H1 (cell line): Measurements from ENCODE around the gene KCNMA1. TPM values are rescaled to one million over a fixed set of nuclear protein-coding genes. Genes with fewer than 3 reads are reported as not detected.

Source experiments
- CTCF ChIA-PET: fragments of 300-600 bp; sonication (Branson Sonifier 250); formaldehyde crosslinking; loops from one replicate; lab custom pipeline; 2021; ENCODE audit not compliant: partially characterized antibody; lab: Charles Lee
- POLR2A ChIA-PET: fragments of 300-600 bp; sonication (Branson Sonifier 250); formaldehyde crosslinking; loops from one replicate; lab custom pipeline; 2021; ENCODE audit warnings: inconsistent platforms; ENCODE audit not compliant: partially characterized antibody; lab: Charles Lee
- DNase-seq, 2 experiments: peaks; one replicate each; pipeline versions ENCODE4 v3.0.0 to v3.0.0-alpha.2; 2010 to 2022; ENCODE audit warnings: low spot score in 2 of 2, low read depth in 1 of 2, mixed read lengths in 1 of 2
- FAIRE-seq: peaks from 2 replicates; lab custom pipeline; 2011; peaks lifted over from hg19 to GRCh38; lab: Jason Lieb, UNC
- H2AFZ ChIP-seq: 2 replicates; pipeline ENCODE4 v1.8.1; 2012; ENCODE audit warnings: low read length, inconsistent platforms
- H2AK5ac ChIP-seq: 2 replicates; pipeline ENCODE4 v1.6.1; 2013; ENCODE audit warnings: low read depth, low read length
- H2BK120ac ChIP-seq: replicated peaks from 2 replicates; pipeline ENCODE3; 2013; ENCODE audit warnings: low read depth, low read length, inconsistent platforms
- H2BK12ac ChIP-seq: 2 replicates; pipeline ENCODE4 v1.6.1; 2013; ENCODE audit warnings: low read depth, low read length
- H2BK15ac ChIP-seq: 2 replicates; pipeline ENCODE4 v1.6.1; 2013; ENCODE audit warnings: low read length
- H2BK20ac ChIP-seq: 2 replicates; pipeline ENCODE4 v1.6.1; 2013; ENCODE audit warnings: low read length
- H2BK5ac ChIP-seq: 2 replicates; pipeline ENCODE4 v1.6.1; 2013; ENCODE audit warnings: low read depth, low read length
- H3K14ac ChIP-seq: 2 replicates; pipeline ENCODE4 v1.6.1; 2013; ENCODE audit warnings: inconsistent platforms; ENCODE audit not compliant: insufficient read length
- H3K18ac ChIP-seq: 2 replicates; pipeline ENCODE4 v1.6.1; 2013; ENCODE audit warnings: low read length; ENCODE audit errors: extremely low read depth
- H3K23ac ChIP-seq: 2 replicates; pipeline ENCODE4 v1.6.1; 2013; ENCODE audit warnings: inconsistent platforms; ENCODE audit not compliant: insufficient read length
- H3K23me2 ChIP-seq: 2 replicates; pipeline ENCODE4 v1.6.1; 2013; ENCODE audit warnings: low read depth, low read length
- H3K27ac ChIP-seq: 2 replicates; pipeline ENCODE4 v1.6.1; 2011; ENCODE audit warnings: low read depth, low read length, inconsistent platforms
- H3K27me3 ChIP-seq, 4 experiments: replicated peaks in 1 of 4; 1 replicate in 1 of 4; 2 replicates in 3 of 4; pipeline versions ENCODE4 v1.6.1 to v1.8.1; 2011 to 2013; ENCODE audit warnings: low read length in 3 of 4, mild to moderate bottlenecking in 3 of 4, inconsistent platforms in 2 of 4, mixed read lengths in 2 of 4, moderate library complexity in 1 of 4; ENCODE audit not compliant: control insufficient read depth in 3 of 4, insufficient read depth in 3 of 4; ENCODE audit errors: extremely low read depth in 1 of 4
- H3K36me3 ChIP-seq, 4 experiments: 2 replicates each; pipeline versions ENCODE4 v1.6.1 to v1.8.1; 2011 to 2013; ENCODE audit warnings: mild to moderate bottlenecking in 4 of 4, low read length in 3 of 4, moderate library complexity in 2 of 4, control low read depth in 1 of 4, inconsistent platforms in 1 of 4; ENCODE audit not compliant: insufficient read depth in 4 of 4, control insufficient read depth in 2 of 4
- H3K4ac ChIP-seq: replicated peaks from 2 replicates; pipeline ENCODE3; 2013; ENCODE audit warnings: low read length, low read depth, mixed read lengths, inconsistent platforms; ENCODE audit not compliant: insufficient read length
- H3K4me1 ChIP-seq, 4 experiments: replicated peaks in 1 of 4; 1 replicate in 1 of 4; 2 replicates in 3 of 4; pipeline versions ENCODE4 v1.6.1 to v1.8.1; 2011 to 2013; ENCODE audit warnings: low read length in 3 of 4, inconsistent platforms in 2 of 4, mixed read lengths in 1 of 4; ENCODE audit not compliant: insufficient read depth in 4 of 4, control insufficient read depth in 3 of 4
- H3K4me2 ChIP-seq, 2 experiments: 2 replicates each; pipeline versions ENCODE4 v1.6.1 to v1.8.1; 2011 to 2013; ENCODE audit warnings: low read depth in 2 of 2, low read length in 2 of 2, control low read depth in 1 of 2, inconsistent platforms in 1 of 2, mild to moderate bottlenecking in 1 of 2; ENCODE audit not compliant: insufficient read depth in 1 of 2
- H3K4me3 ChIP-seq, 4 experiments: fragments of 200-600, 300-600 bp in 1 of 4; sonication (generic), shearing (Covaris generic), sonication (Bioruptor Twin) in 1 of 4; 2 replicates each; pipeline versions ENCODE4 v1.5.1 to v1.8.1; 2011 to 2016; ENCODE audit warnings: low read length in 4 of 4, low read depth in 3 of 4, control low read depth in 2 of 4, inconsistent platforms in 2 of 4, mild to moderate bottlenecking in 2 of 4, mixed read lengths in 1 of 4, moderate library complexity in 1 of 4; ENCODE audit not compliant: insufficient read depth in 2 of 4; ENCODE audit errors: extremely low read depth in 1 of 4
- H3K56ac ChIP-seq: replicated peaks from 2 replicates; pipeline ENCODE3; 2013; ENCODE audit warnings: low read depth, mild to moderate bottlenecking, mixed read lengths, low read length, inconsistent platforms; ENCODE audit not compliant: insufficient read length
- H3K79me1 ChIP-seq: 2 replicates; pipeline ENCODE4 v1.6.1; 2013; ENCODE audit warnings: low read depth, low read length, control low read depth
- H3K79me2 ChIP-seq, 2 experiments: 2 replicates each; pipeline versions ENCODE4 v1.6.1 to v1.8.1; 2012 to 2013; ENCODE audit warnings: low read length in 2 of 2, mild to moderate bottlenecking in 2 of 2, inconsistent platforms in 1 of 2; ENCODE audit not compliant: insufficient read depth in 2 of 2, control insufficient read depth in 1 of 2
- H3K9ac ChIP-seq, 4 experiments: replicated peaks in 1 of 4; 1 replicate in 1 of 4; 2 replicates in 3 of 4; pipeline versions ENCODE4 v1.6.1 to v1.8.1; 2011 to 2013; ENCODE audit warnings: low read depth in 3 of 4, low read length in 3 of 4, control low read depth in 2 of 4, mild to moderate bottlenecking in 2 of 4, moderate library complexity in 2 of 4, inconsistent platforms in 1 of 4; ENCODE audit errors: extremely low read depth in 1 of 4
- H3K9me3 ChIP-seq, 2 experiments: 2 replicates each; pipeline versions ENCODE4 v1.6.1 to v1.8.1; 2012 to 2013; ENCODE audit warnings: mild to moderate bottlenecking in 2 of 2, moderate library complexity in 2 of 2, control low read depth in 1 of 2, inconsistent platforms in 1 of 2, low read depth in 1 of 2, low read length in 1 of 2, mixed read lengths in 1 of 2; ENCODE audit not compliant: insufficient read depth in 2 of 2
- H4K20me1 ChIP-seq, 2 experiments: replicated peaks in 1 of 2; 2 replicates each; pipeline versions ENCODE3 to v1.8.1; 2011 to 2013; ENCODE audit warnings: inconsistent platforms in 2 of 2, low read length in 2 of 2, mild to moderate bottlenecking in 1 of 2; ENCODE audit not compliant: insufficient read depth in 2 of 2, control insufficient read depth in 1 of 2
- H4K5ac ChIP-seq: 2 replicates; pipeline ENCODE4 v1.6.1; 2013; ENCODE audit warnings: low read length, low read depth, mixed read lengths, inconsistent platforms; ENCODE audit not compliant: insufficient read length
- H4K8ac ChIP-seq: 2 replicates; pipeline ENCODE4 v1.8.0; 2013; ENCODE audit warnings: mild to moderate bottlenecking, moderate library complexity, low read length, inconsistent platforms; ENCODE audit not compliant: insufficient read depth; ENCODE audit errors: extremely low read depth
- H4K91ac ChIP-seq: replicated peaks from 2 replicates; pipeline ENCODE3; 2013; ENCODE audit warnings: low read length, mixed read lengths, inconsistent platforms; ENCODE audit not compliant: insufficient read length
- CBX8 ChIP-seq: fragments of 300-800, 300-1000 bp; sonication (generic); IDR thresholded peaks from 2 replicates; pipeline ENCODE4 v1.7.1; 2016; ENCODE audit warnings: low read depth, low read length, borderline replicate concordance
- CREB1 ChIP-seq: IDR thresholded peaks from 2 replicates; pipeline ENCODE4 v1.6.1; 2012; ENCODE audit warnings: inconsistent platforms
- CTBP2 ChIP-seq: IDR thresholded peaks from 2 replicates; pipeline ENCODE4 v1.7.0; 2011; ENCODE audit warnings: borderline replicate concordance, mild to moderate bottlenecking, moderate library complexity, mixed read lengths, low read length; ENCODE audit not compliant: insufficient read depth, insufficient read length
- FOSL1 ChIP-seq: IDR thresholded peaks from 2 replicates; pipeline ENCODE4 v1.6.1; 2011; ENCODE audit warnings: mild to moderate bottlenecking, low read depth, low read length, moderate library complexity; ENCODE audit not compliant: insufficient read depth
- HDAC6 ChIP-seq: IDR thresholded peaks from one replicate; pipeline ENCODE4 v1.7.1; 2012; ENCODE audit warnings: low read depth, mild to moderate bottlenecking, inconsistent platforms, low read length, moderate library complexity
- KDM4A ChIP-seq: IDR thresholded peaks from one replicate; pipeline ENCODE4 v1.7.1; 2012; ENCODE audit warnings: low read depth, mild to moderate bottlenecking, moderate library complexity, low read length, inconsistent platforms; ENCODE audit not compliant: severe bottlenecking
- KDM5A ChIP-seq: fragments of 200-600 bp; IDR thresholded peaks from 2 replicates; pipeline ENCODE4 v1.7.1; 2012; ENCODE audit warnings: mild to moderate bottlenecking, low read length, inconsistent platforms, mixed read lengths
- NANOG ChIP-seq: IDR thresholded peaks from 2 replicates; pipeline ENCODE4 v1.6.1; 2011; ENCODE audit warnings: low read length, low read depth, mild to moderate bottlenecking, inconsistent platforms; ENCODE audit not compliant: insufficient read depth, poor library complexity, severe bottlenecking
- PHF8 ChIP-seq: fragments of 200-600 bp; sonication (generic); conservative IDR thresholded peaks from 2 replicates; pipeline ENCODE4 v1.7.1; 2012; ENCODE audit warnings: low read depth, mild to moderate bottlenecking, inconsistent platforms, low read length, moderate library complexity
- POU5F1 ChIP-seq: IDR thresholded peaks from 2 replicates; pipeline ENCODE4 v1.6.1; 2011; ENCODE audit warnings: low read depth, mild to moderate bottlenecking, low read length, moderate library complexity
- RBBP5 ChIP-seq: IDR thresholded peaks from 2 replicates; pipeline ENCODE4 v1.7.1; 2012; ENCODE audit warnings: low read depth, mild to moderate bottlenecking, inconsistent platforms, low read length, moderate library complexity, borderline replicate concordance
- TAF1 ChIP-seq: IDR thresholded peaks from 2 replicates; pipeline ENCODE4 v1.6.1; 2011; ENCODE audit warnings: mild to moderate bottlenecking, low read depth, low read length
- USF2 ChIP-seq: IDR thresholded peaks from 2 replicates; pipeline ENCODE4 v1.6.1; 2011; ENCODE audit warnings: low read length, improper control_type of control experiment
- WGBS, 2 experiments: shearing (Covaris generic) in 1 of 2; methylation state at CpG; one replicate each; pipeline versions ENCODE4 v1.1.6 to v1.1.7; 2013 to 2015; ENCODE audit warnings: low lambda C conversion rate in 2 of 2, mixed read lengths in 2 of 2, inconsistent platforms in 1 of 2, low coverage in 1 of 2, missing lambda C conversion rate in 1 of 2; ENCODE audit not compliant: insufficient replicate concordance in 2 of 2, insufficient coverage in 1 of 2, insufficient read length in 1 of 2; ENCODE audit errors: extremely low coverage in 1 of 2, missing lambda C conversion rate in 1 of 2; 5-methylcytosine and 5-hydroxymethylcytosine counted together
- polyA plus RNA-seq, 7 experiments: library from polyadenylated mRNA; depleted of rRNA in 3 of 7; stranded (reverse) in 5 of 7; unstranded in 2 of 7; fragments of >200 nt in 5 of 7; fragments of 200-250 nt in 2 of 7; gene quantifications; 1 replicate in 5 of 7; 2 replicates in 1 of 7; 4 replicates in 1 of 7; pipeline versions ENCODE4 v1.2.1 to v1.2.3, GENCODE V29; 2011 to 2013; ENCODE audit warnings: missing spikeins in 2 of 7, mixed read lengths in 2 of 7
- total RNA-seq: library from RNA; stranded (reverse); fragmentation: NEBNext Ultra II Directional; extraction: Animal tissue kit (Norgen Biotek cat#: 25700); gene quantifications from 2 replicates; pipeline ENCODE4 v1.2.1, GENCODE V29; 2021

KCNMA1 gene
- total and polyA plus RNA-seq, 2 of the 8 experiments (the other 6 are each of a cell fraction or from before 2014, with no cell fraction given) = 10.2 to 11.1 TPM

GRCh38 chr10:77582710-77583115 is 54.9 kb downstream of the KCNMA1 start:
- no peaks in the 10 kb centered on the region for H3K36me3 ChIP-seq
- POLR2A ChIA-PET = no interaction called here
- no peak overlapping the region for H3K4me2 ChIP-seq
- H3K14ac ChIP-seq = no peak overlapping the region
- no peaks in the 10 kb centered on the region for H4K20me1 ChIP-seq
- H3K9ac ChIP-seq = no peak overlapping the region
- H3K23ac ChIP-seq = no peak overlapping the region
- H3K9me3 ChIP-seq = no peaks in the 10 kb centered on the region
- H2BK20ac ChIP-seq = no peak overlapping the region
- no peaks in the 10 kb centered on the region for H3K27me3 ChIP-seq
- no peaks in the 10 kb centered on the region for H3K79me1 ChIP-seq
- no peak overlapping the region for H2AFZ ChIP-seq
- DNase-seq (no peak), FAIRE-seq (no peak)
- H2BK120ac ChIP-seq = no peak overlapping the region
- no peak overlapping the region for H2BK12ac ChIP-seq
- H2AK5ac ChIP-seq = no peak overlapping the region
- no peak overlapping the region for H2BK15ac ChIP-seq
- H3K4me3 ChIP-seq = no peak overlapping the region
- H3K4me1 ChIP-seq = peaks cover 0 to 3% (median 0%) of the 10 kb centered on the region in 4 experiments; a peak in 1 of 7 replicates
- H3K79me2 ChIP-seq = no peaks in the 10 kb centered on the region
- H3K27ac ChIP-seq = no peak overlapping the region
- CTCF ChIA-PET = interaction anchor here (0.5 to 1.1 kb wide), 3 partner anchors 8 to 1034 kb away, joined by 3 to 4 read pairs (median 4); no protein-coding TSS in a partner anchor
- H2BK5ac ChIP-seq = no peak overlapping the region
- no peak overlapping the region for H3K4ac ChIP-seq
- H4K91ac ChIP-seq = no peak overlapping the region
- no peak overlapping the region for H4K8ac ChIP-seq
- 95% methylated on average over 3 of the region's 4 CpGs; no CpG with 5 or more reads in 1 of the 2 experiments for WGBS, 2 experiments
- no peaks in the 10 kb centered on the region for H3K23me2 ChIP-seq
- H4K5ac ChIP-seq = no peak overlapping the region
- no peak overlapping the region for H3K56ac ChIP-seq
- H3K18ac ChIP-seq = no peak overlapping the region
- TF ChIP-seq FOSL1 (no peak), KDM4A (no peak), NANOG (no peak), CREB1 (no peak), RBBP5 (no peak), CBX8 (no peak), USF2 (no peak), PHF8 (no peak), CTBP2 (no peak), HDAC6 (no peak), POU5F1 (no peak), KDM5A (no peak), TAF1 (no peak)
